ENCODE data around the gene KSR1.

GRCh38 chr17:27669850-27670249, 213.6 kb downstream of the KSR1 start:
- TF ChIP-seq, protein P1, sequence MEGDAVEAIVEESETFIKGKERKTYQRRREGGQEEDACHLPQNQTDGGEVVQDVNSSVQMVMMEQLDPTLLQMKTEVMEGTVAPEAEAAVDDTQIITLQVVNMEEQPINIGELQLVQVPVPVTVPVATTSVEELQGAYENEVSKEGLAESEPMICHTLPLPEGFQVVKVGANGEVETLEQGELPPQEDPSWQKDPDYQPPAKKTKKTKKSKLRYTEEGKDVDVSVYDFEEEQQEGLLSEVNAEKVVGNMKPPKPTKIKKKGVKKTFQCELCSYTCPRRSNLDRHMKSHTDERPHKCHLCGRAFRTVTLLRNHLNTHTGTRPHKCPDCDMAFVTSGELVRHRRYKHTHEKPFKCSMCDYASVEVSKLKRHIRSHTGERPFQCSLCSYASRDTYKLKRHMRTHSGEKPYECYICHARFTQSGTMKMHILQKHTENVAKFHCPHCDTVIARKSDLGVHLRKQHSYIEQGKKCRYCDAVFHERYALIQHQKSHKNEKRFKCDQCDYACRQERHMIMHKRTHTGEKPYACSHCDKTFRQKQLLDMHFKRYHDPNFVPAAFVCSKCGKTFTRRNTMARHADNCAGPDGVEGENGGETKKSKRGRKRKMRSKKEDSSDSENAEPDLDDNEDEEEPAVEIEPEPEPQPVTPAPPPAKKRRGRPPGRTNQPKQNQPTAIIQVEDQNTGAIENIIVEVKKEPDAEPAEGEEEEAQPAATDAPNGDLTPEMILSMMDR (IDR thresholded peaks at IDR 0.05) = no peak
- no peak for TF ChIP-seq POLR2AphosphoS5 (IDR thresholded peaks at IDR 0.05; ENCODE audit: insufficient read depth in 1 of 2, low read depth in 1 of 2)

Data from vagina (tissue), 2 donors.